Effector memory CD4-positive, alpha-beta T cell (primary cell): Measurements from ENCODE around the gene TRAF3IP3.

ENCODE experiments used
- DNase-seq, 3 donors: peaks; one replicate each; pipeline ENCODE4 v3.0.0-alpha.2; 2020
- H3K27ac ChIP-seq: 2 replicates; pipeline ENCODE4 v1.7.0; 2013; ENCODE audit warnings: mild to moderate bottlenecking, low read length, moderate library complexity; ENCODE audit not compliant: insufficient read depth, poor library complexity, severe bottlenecking
- H3K27me3 ChIP-seq: replicated peaks from 2 replicates; pipeline ENCODE4 v1.7.0; 2013; ENCODE audit warnings: mild to moderate bottlenecking, low read length; ENCODE audit not compliant: insufficient read depth, control insufficient read depth, poor library complexity, severe bottlenecking
- H3K36me3 ChIP-seq: 2 replicates; pipeline ENCODE4 v1.7.0; 2013; ENCODE audit warnings: mild to moderate bottlenecking, low read length, moderate library complexity; ENCODE audit not compliant: control insufficient read depth, insufficient read depth
- H3K4me1 ChIP-seq: 2 replicates; pipeline ENCODE4 v1.7.0; 2013; ENCODE audit warnings: low read length, mild to moderate bottlenecking; ENCODE audit not compliant: control insufficient read depth, insufficient read depth, poor library complexity, severe bottlenecking
- H3K4me3 ChIP-seq: 2 replicates; pipeline ENCODE4 v1.7.0; 2013; ENCODE audit warnings: low read length, low read depth, mild to moderate bottlenecking; ENCODE audit not compliant: insufficient read depth, poor library complexity, severe bottlenecking
- H3K9me3 ChIP-seq: 2 replicates; pipeline ENCODE4 v1.7.0; 2013; ENCODE audit warnings: mild to moderate bottlenecking, low read length, moderate library complexity; ENCODE audit not compliant: control insufficient read depth

TRAF3IP3 gene

GRCh38 chr1:209805875-209806760 is 50.3 kb downstream of the TRAF3IP3 start, which contains the start of gene IRF6:
Gene IRF6 (minus strand): TSS chr1:209806142. CDS start chr1:209801413, 4,729 bp downstream.
- Histone ChIP-seq H3K4me1 (peaks cover 11% of the 10 kb centered on the region), H3K4me3 (peak within 1 kb of the TSS; percentile 48), H3K36me3 (no peaks in the 10 kb centered on the region), H3K27ac (no peak within 1 kb of the TSS), H3K27me3 (no peaks in the 10 kb centered on the region), H3K9me3 (no peaks in the 10 kb centered on the region)
- peak; percentile 64 to 68 (median 66) for DNase-seq

GRCh38 chr1:209807509-209807908 is 51.7 kb downstream of the TRAF3IP3 start:
- peaks cover 11% of the 10 kb centered on the region for H3K4me1 ChIP-seq
- no peaks in the 10 kb centered on the region for H3K36me3 ChIP-seq
- H3K27ac ChIP-seq, result no peak overlapping the region
- H3K9me3 ChIP-seq, result no peaks in the 10 kb centered on the region
- no peaks in the 10 kb centered on the region for H3K27me3 ChIP-seq
- no peak for DNase-seq
- no peak overlapping the region for H3K4me3 ChIP-seq

DNA sequence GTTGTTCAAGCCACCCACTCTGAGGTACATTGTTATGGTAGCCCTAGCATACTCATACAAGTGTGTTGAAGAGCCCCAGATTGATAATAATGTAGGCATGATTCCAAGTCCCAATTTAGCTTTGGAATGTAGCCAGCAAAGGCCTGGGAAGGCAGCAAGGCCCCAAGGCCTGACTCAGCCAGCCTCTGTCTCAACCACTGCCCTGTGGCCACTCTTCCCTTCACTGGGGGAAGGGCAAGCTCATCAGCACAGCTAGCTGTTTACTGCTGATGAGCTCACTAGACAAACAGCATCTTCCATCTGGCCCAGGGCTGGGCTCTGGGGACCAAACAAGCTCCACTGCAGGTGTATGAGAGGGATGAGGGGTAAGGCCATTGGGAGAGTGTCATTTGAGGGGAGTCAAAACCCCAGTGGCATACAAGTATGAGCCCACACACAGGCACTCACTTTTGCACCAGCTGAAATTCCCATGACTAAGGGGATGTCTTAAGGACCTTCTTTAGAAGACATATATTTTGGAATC is 52.3 kb downstream of the TRAF3IP3 start:
- H3K4me3 ChIP-seq, result no peak overlapping the region
- H3K27me3 ChIP-seq, result no peaks in the 10 kb centered on the region
- peaks cover 11% of the 10 kb centered on the region for H3K4me1 ChIP-seq
- DNase-seq, result no peak
- no peaks in the 10 kb centered on the region for H3K36me3 ChIP-seq
- no peaks in the 10 kb centered on the region for H3K9me3 ChIP-seq
- H3K27ac ChIP-seq, result no peak overlapping the region

- H3K9me3 ChIP-seq, result no peaks in the 10 kb centered on the region
- H3K4me3 ChIP-seq, result no peak overlapping the region
- H3K27ac ChIP-seq, result no peak overlapping the region
- H3K4me1 ChIP-seq, result peaks cover 11% of the 10 kb centered on the region
- DNase-seq, result no peak
- H3K36me3 ChIP-seq, result no peaks in the 10 kb centered on the region
- H3K27me3 ChIP-seq, result no peaks in the 10 kb centered on the region
These were observed 53.8 kb downstream of the TRAF3IP3 start for GRCh38 chr1:209809611-209810010.

- no peak for DNase-seq
- H3K27me3 ChIP-seq, result no peaks in the 10 kb centered on the region
- H3K4me1 ChIP-seq, result peaks cover 6% of the 10 kb centered on the region
- no peaks in the 10 kb centered on the region for H3K9me3 ChIP-seq
- no peak overlapping the region for H3K4me3 ChIP-seq
- no peaks in the 10 kb centered on the region for H3K36me3 ChIP-seq
- H3K27ac ChIP-seq, result no peak overlapping the region
These were observed 54.9 kb downstream of the TRAF3IP3 start for GRCh38 chr1:209810783-209811182.

GRCh38 chr1:209813902-209814301 is 58.0 kb downstream of the TRAF3IP3 start:
- no peak overlapping the region for H3K4me3 ChIP-seq
- DNase-seq, result no peak
- H3K9me3 ChIP-seq, result no peaks in the 10 kb centered on the region
- no peaks in the 10 kb centered on the region for H3K27me3 ChIP-seq
- no peaks in the 10 kb centered on the region for H3K36me3 ChIP-seq
- H3K27ac ChIP-seq, result no peak overlapping the region
- H3K4me1 ChIP-seq, result no peaks in the 10 kb centered on the region

DNA sequence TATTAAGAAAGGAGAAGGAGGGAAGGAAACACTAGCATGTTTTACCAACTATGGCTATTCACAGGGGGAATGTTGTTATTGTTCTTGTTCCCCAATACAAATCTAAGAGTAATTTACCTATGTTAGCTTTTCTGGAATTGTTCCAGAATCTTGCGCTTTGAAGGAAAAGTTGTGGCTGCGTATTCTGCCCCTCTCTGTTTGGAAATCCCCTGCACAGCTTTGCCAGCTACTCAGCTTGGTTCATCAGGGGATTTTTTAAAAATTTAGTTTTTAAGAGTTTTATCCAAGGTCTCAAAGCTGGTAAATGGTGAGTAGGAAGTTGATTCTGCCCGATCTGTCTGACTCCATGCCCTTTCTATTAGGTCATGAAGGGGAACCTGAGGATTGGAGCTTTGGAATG is 59.6 kb downstream of the TRAF3IP3 start:
- Histone ChIP-seq H3K27ac (no peak overlapping the region), H3K4me3 (no peak overlapping the region), H3K9me3 (no peaks in the 10 kb centered on the region), H3K36me3 (no peaks in the 10 kb centered on the region), H3K27me3 (no peaks in the 10 kb centered on the region), H3K4me1 (no peaks in the 10 kb centered on the region)
- no peak for DNase-seq

GRCh38 chr1:209815931-209816341 is 60.1 kb downstream of the TRAF3IP3 start:
- Histone ChIP-seq H3K4me3 (no peak overlapping the region), H3K27me3 (no peaks in the 10 kb centered on the region), H3K27ac (no peak overlapping the region), H3K36me3 (no peaks in the 10 kb centered on the region), H3K4me1 (no peaks in the 10 kb centered on the region), H3K9me3 (no peaks in the 10 kb centered on the region)
- DNase-seq, result no peak

DNA sequence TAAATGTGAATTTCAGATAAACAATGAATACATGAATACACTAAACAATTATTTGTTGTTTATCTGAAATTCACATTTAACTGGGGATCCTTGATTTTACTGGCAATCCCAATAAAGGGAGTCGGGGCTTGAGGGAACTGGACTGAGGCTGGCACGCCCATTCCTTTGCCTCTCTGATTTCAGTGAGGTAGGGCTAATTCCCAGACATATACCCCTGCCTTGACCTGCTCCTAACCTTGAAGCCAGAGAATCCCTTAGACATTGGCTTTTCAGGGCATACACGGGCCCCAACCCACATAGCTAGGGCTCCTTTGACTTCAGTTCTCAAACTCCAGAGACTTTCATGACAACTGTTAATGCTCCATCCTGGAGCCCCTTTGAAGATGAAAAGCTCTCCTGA is 61.1 kb downstream of the TRAF3IP3 start:
- Histone ChIP-seq H3K4me1 (no peaks in the 10 kb centered on the region), H3K4me3 (no peak overlapping the region), H3K27ac (no peak overlapping the region), H3K36me3 (no peaks in the 10 kb centered on the region), H3K27me3 (no peaks in the 10 kb centered on the region), H3K9me3 (no peaks in the 10 kb centered on the region)
- no peak for DNase-seq

DNA sequence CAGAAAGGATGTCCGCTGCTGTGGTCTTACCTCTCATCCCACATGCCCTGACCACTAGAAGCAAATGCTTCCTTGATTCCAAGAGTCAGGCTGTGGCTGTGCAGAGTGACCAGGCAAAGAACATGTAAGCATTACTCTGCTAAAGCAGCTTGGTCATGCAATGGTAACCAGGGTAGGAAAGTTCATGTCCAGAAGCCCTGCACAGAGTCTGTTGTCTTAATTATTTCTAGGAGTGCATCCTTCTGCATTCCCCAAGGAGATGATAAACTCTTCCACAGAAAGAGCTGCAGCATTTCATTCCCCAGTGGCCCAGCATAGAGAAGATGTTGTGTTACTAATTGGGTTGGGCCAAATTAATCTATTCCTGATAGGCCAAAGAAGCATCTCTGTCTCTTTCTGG is 61.8 kb downstream of the TRAF3IP3 start:
- Histone ChIP-seq H3K36me3 (no peaks in the 10 kb centered on the region), H3K4me3 (no peak overlapping the region), H3K27ac (no peak overlapping the region), H3K27me3 (no peaks in the 10 kb centered on the region), H3K9me3 (no peaks in the 10 kb centered on the region), H3K4me1 (no peaks in the 10 kb centered on the region)
- no peak for DNase-seq
